ENCODE measurements around the gene CLIC2. TPM values are rescaled to one million over a fixed set of nuclear protein-coding genes. Genes with fewer than 3 reads are reported as not detected.
"Not testable (repeated sequence)": the region's sequence is repeated elsewhere in the genome, so short reads cannot be mapped to it uniquely, and the experiment has no call there.

CLIC2 gene
- total RNA-seq: 1 to 10 TPM; 3.0 to 7.3 (median 5.2) TPM

DNA sequence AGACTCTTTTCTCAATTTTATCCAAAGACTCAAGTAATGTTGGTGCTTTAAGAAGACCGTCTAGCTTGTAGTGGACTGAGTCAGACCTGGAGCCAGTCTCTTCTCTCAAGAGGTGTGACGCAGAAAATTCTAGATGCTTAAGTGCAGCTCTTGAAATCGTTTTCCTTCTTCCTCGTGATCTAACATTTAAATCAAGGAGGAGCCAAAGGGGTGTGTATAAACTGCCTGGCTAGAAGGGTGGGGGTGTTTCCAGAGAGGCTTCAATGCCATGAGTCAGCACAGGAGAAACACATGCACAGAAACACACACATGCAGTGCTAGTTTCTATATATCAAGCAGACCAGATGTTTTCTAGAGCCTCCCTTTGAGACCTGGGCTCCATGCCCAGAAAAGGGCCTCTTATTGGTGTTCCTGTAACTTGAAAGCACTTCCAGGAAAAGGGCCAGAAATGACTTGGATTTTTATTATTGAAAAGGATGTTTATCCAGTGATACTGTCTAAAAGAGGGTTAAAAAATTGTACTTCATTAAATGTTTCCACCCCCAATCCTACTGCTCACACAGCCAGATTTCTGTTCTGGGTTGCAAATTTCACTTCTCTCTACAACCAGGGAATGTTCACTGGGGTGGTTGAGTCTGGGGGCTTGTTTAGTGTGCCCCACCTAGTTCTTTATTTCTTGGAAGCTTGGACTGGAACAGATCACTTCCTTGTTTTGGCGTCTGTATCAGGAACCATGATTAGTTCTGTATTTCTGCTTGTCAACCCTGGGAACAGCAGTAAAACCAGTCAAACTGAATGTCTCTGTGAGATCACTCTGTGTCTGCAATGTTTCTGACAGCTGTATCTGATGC, at the start of gene CLIC2:
CLIC2 (minus strand) TSS at position 129 of the 851 bp plus-strand sequence. CDS start 187 bp downstream, outside the sequence.
- H3K4me3 ChIP-seq: peak within 1 kb of the TSS in 3 of 4 donors; percentile 21 to 57 (median 30)
- intact Hi-C loops (cut with DNase I): no loop called here
- DNase-seq: no peak

DNA sequence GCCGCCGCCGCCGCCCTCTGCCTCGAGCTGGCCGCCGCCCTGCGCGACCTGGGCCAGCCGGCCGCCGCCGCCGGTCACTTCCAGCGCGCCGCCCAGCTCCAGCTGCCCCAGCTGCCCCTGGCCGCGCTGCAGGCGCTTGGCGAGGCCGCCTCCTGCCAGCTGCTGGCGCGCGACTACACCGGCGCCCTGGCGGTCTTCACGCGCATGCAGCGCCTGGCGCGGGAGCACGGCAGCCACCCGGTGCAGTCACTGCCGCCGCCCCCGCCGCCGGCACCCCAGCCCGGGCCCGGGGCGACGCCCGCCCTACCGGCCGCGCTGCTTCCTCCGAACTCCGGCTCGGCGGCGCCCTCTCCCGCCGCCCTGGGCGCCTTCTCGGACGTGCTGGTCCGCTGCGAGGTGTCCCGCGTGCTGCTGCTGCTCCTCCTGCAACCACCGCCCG, 48.1 kb upstream of the CLIC2 start:
- H3K4me1 ChIP-seq; DNase-seq; H3K27me3 ChIP-seq; intact Hi-C loops (cut with DNase I); H3K4me3 ChIP-seq; H3K36me3 ChIP-seq; H3K27ac ChIP-seq; H3K9me3 ChIP-seq: not testable (repeated sequence)
- no CpG with 5 or more reads among the region's 64 CpGs for WGBS, 2 donors

More for the DNA sequence above, at the start of gene CLIC2:
- Histone ChIP-seq H3K4me1 (no peaks in the 10 kb centered on the region), H3K27ac (peak within 1 kb of the TSS; percentile 34 to 73 (median 62)), H3K36me3 (no peaks in the 10 kb centered on the region), H3K9me3 (no peaks in the 10 kb centered on the region), H3K27me3 (no peaks in the 10 kb centered on the region)
- no peak for TF ChIP-seq POLR2A (IDR thresholded peaks at IDR 0.05)
- TF ChIP-seq, protein P1, sequence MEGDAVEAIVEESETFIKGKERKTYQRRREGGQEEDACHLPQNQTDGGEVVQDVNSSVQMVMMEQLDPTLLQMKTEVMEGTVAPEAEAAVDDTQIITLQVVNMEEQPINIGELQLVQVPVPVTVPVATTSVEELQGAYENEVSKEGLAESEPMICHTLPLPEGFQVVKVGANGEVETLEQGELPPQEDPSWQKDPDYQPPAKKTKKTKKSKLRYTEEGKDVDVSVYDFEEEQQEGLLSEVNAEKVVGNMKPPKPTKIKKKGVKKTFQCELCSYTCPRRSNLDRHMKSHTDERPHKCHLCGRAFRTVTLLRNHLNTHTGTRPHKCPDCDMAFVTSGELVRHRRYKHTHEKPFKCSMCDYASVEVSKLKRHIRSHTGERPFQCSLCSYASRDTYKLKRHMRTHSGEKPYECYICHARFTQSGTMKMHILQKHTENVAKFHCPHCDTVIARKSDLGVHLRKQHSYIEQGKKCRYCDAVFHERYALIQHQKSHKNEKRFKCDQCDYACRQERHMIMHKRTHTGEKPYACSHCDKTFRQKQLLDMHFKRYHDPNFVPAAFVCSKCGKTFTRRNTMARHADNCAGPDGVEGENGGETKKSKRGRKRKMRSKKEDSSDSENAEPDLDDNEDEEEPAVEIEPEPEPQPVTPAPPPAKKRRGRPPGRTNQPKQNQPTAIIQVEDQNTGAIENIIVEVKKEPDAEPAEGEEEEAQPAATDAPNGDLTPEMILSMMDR (IDR thresholded peaks at IDR 0.05): no peak
- WGBS, 2 donors: 18 to 38% methylated on average over 5 of the region's 5 CpGs

DNA sequence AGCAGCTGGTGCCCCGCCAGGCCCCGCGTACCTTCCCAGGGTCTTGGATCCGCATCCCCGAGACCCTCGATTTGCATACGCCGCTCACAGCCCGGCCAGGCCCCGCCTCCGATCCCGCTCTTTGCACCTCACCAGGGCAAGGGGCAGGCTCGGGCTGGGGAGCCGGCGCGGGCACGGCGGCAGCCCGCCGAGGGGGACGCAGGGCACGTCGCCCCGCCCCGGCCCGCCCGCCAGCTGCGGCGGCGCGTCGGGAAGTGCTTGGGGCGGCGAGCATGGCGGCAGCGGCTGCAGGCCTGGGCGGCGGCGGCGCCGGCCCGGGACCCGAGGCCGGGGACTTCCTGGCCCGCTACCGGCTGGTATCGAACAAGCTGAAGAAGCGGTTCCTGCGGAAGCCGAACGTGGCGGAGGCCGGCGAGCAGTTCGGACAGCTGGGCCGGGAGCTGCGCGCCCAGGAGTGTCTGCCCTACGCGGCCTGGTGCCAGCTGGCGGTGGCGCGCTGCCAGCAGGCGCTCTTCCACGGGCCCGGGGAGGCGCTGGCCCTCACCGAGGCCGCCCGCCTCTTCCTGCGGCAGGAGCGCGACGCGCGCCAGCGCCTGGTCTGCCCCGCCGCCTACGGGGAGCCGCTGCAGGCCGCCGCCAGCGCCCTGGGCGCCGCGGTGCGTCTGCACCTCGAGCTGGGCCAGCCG, 47.6 kb upstream of the CLIC2 start, which contains the start of gene F8A2:
F8A2 (plus strand) TSS at position 253 of the 686 bp plus-strand sequence; CDS start at position 273, 20 bp downstream.
- DNase-seq; H3K9me3 ChIP-seq; H3K27ac ChIP-seq; H3K27me3 ChIP-seq; H3K4me1 ChIP-seq; intact Hi-C loops (cut with DNase I); H3K36me3 ChIP-seq; H3K4me3 ChIP-seq: not testable (repeated sequence)
- no CpG with 5 or more reads among the region's 90 CpGs for WGBS, 2 donors

DNA sequence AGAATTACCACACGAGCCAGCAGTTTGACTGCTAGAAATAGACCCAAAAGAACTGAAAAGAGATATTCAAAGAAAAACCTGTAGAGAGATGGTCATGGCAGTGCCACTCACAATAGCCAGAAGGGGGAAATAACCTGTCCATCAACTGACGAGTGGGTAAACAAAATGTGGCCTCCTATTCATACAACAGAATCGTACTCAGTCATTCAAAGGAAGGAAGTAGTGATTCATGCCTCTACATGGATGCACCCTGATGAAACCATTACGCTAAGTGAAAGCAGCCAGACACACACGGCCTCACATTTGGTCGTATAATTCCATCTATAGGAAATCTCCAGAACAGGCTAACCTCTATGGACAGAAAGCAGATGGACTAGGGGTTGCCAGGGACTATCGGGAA, 45.4 kb upstream of the CLIC2 start:
- H3K27ac ChIP-seq; H3K27me3 ChIP-seq; H3K4me3 ChIP-seq; H3K4me1 ChIP-seq; H3K9me3 ChIP-seq; DNase-seq; H3K36me3 ChIP-seq; intact Hi-C loops (cut with DNase I): not testable (repeated sequence)
- no CpG with 5 or more reads among the region's 7 CpGs for WGBS, 2 donors

DNA sequence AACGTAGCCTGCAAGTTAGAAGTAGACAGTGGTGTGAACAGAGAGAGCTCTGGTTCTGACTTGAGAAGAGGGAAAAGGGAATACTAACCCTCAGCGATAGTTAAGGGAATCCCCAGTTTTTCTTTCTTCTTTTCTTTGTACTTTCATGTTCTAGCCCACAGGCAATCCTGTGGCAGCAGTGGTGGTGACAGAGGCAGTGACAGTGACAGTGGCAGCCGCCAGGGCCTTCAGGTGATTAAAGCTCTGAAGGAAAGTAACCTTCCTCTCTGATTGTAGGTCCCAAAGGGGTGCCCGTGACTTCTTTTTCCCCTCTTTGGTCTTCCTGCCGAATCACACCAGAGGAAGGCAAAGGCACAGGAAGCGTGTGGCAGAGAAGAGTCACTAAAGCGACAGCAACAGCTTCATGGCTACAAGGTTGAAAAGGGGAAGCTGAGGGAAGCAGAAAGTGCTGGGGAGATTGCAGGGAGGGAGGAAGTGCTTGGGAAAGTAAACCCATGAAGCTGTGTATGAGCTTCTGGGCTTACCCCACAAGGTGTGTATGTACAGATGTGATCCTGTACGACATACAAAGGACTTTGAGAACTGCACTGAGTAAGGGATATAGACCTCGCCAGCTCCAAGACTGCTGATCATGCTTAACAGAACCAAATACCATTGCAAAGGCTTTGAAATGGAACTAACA, 39.5 kb upstream of the CLIC2 start:
- intact Hi-C loops (cut with DNase I); H3K36me3 ChIP-seq; H3K27me3 ChIP-seq: not testable (repeated sequence)

DNA sequence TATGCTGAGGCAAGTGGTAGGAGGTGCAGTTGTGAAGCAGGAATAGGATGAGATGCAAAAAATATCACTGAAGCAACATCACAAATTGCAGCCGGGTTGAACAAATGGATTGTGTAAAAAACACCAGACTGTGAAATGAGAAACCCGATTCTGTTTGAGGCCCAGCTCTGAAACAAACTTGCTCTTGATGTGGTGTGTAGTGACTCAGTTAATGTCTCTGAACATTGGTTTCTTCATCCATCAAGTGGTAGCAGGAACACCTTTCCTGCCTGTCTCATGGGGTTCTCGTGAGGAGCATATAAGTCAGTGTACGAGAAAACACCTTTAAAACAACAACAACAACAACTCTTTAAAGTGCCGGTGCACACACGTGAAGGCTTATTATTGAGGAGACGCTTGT, 29.3 kb upstream of the CLIC2 start:
- H3K4me3 ChIP-seq; H3K9me3 ChIP-seq; H3K27ac ChIP-seq; H3K27me3 ChIP-seq; DNase-seq; intact Hi-C loops (cut with DNase I); H3K4me1 ChIP-seq; H3K36me3 ChIP-seq: not testable (repeated sequence)
- no CpG with 5 or more reads among the region's 7 CpGs for WGBS, 2 donors

More for the DNA sequence above, 39.5 kb upstream of the CLIC2 start:
- WGBS, 2 donors: no CpG with 5 or more reads among the region's 9 CpGs
- not testable (repeated sequence) for DNase-seq, H3K4me3 ChIP-seq, H3K4me1 ChIP-seq, H3K27ac ChIP-seq, H3K9me3 ChIP-seq

DNA sequence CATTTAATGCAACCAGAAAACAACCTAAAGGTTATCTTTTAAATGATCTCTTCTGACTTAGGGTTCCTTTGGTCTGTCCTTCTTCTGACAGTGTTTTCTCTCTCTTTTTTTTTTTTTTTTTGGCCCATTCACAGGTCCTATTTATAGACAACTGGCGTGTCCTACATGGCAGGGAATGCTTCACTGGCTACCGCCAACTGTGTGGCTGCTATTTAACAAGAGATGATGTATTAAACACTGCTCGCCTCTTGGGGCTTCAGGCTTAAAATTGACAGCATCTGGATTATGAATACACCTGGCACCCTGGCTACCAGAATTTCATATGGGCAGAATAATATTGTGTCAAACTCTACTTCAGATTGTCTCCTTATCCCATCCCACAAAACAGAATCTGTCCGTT, 15.0 kb upstream of the CLIC2 start:
- H3K36me3 ChIP-seq; H3K9me3 ChIP-seq; intact Hi-C loops (cut with DNase I); H3K27ac ChIP-seq; DNase-seq; H3K27me3 ChIP-seq; H3K4me3 ChIP-seq; H3K4me1 ChIP-seq: not testable (repeated sequence)
- WGBS, 2 donors: no CpG with 5 or more reads among the region's 4 CpGs

DNA sequence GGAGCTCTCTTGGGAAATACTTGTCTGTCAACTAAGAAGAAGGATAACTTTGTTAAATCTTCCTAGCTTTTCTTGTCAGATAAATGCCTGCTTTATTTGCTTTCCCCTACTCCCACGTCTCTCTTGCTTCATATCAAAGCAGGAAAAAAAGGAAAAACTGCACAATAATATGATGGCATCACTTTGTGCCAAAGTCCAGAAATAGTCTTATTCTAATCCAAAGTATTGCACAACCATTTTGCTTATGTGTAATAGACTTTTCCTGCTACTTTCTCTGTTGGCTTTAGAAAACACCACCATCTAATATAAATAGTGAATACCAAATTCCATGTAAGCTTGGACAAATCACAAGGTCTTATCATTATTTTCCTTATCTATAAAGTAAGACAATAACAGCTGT, 11.3 kb upstream of the CLIC2 start:
- DNase-seq; H3K36me3 ChIP-seq; intact Hi-C loops (cut with DNase I); H3K4me3 ChIP-seq; H3K4me1 ChIP-seq; H3K27ac ChIP-seq; H3K9me3 ChIP-seq; H3K27me3 ChIP-seq: not testable (repeated sequence)
- WGBS, 2 donors: no CpG with 5 or more reads among the region's 1 CpG

DNA sequence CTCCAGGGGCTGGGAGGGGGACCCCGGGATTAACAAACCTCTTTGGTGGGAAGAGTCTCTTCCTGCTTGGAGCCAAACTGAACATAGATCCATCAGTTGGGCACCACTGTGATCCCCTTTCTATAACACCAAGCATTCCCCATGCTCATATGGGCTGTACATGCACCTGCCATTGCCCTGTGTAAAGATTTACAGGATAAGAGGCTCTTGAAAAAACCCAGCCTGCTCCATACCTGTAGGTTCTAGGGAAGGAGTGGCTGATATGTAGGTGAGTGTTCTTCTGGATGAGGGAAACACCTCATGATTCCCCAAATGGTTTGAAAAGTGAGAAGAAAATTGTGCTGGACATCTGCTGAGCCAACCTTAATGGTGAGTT, 911 bp upstream of the CLIC2 start:
- H3K4me3 ChIP-seq; H3K9me3 ChIP-seq; H3K4me1 ChIP-seq; DNase-seq; intact Hi-C loops (cut with DNase I); H3K36me3 ChIP-seq; H3K27me3 ChIP-seq: not testable (repeated sequence)
- peak overlapping the region in 3 of 4 donors; percentile 58 to 73 (median 67) for H3K27ac ChIP-seq
- WGBS, 2 donors: 40% methylated on average over 1 of the region's 1 CpG; no CpG with 5 or more reads in 1 of the 2 donors

Data from esophagus squamous epithelium (tissue), 5 donors.